GM12875 (cell line): Measurements from ENCODE around the gene HAUS5.
"Not testable (repeated sequence)": the region's sequence is repeated elsewhere in the genome, so short reads cannot be mapped to it uniquely, and the experiment has no call there.

Experiments used
- H3K4me3 ChIP-seq: one replicate; pipeline ENCODE4 v1.5.1; 2011; ENCODE audit warnings: low read depth, low read length, control low read depth
- CTCF ChIP-seq: IDR thresholded peaks from 2 replicates; pipeline ENCODE4 v1.5.1; 2011; ENCODE audit warnings: low read depth, mild to moderate bottlenecking, control low read depth, inconsistent platforms, low read length, moderate library complexity, borderline replicate concordance; ENCODE audit not compliant: insufficient read depth

HAUS5 gene

GRCh38 chr19:35650581-35650980 is 38.0 kb downstream of the HAUS5 start:
- no peak for TF ChIP-seq CTCF
- H3K4me3 ChIP-seq: no peak overlapping the region

GRCh38 chr19:35654828-35655227 is 42.3 kb downstream of the HAUS5 start:
- not testable (repeated sequence) for H3K4me3 ChIP-seq

GRCh38 chr19:35655600-35655999 is 43.1 kb downstream of the HAUS5 start:
- H3K4me3 ChIP-seq: no peak overlapping the region
- TF ChIP-seq CTCF: no peak

- H3K4me3 ChIP-seq: no peak overlapping the region
- TF ChIP-seq CTCF: no peak
Observed at GRCh38 chr19:35656700-35657099, 44.2 kb downstream of the HAUS5 start.

GRCh38 chr19:35657904-35658700 is 45.6 kb downstream of the HAUS5 start:
- no peak overlapping the region for H3K4me3 ChIP-seq
- no peak for TF ChIP-seq CTCF

- no peak overlapping the region for H3K4me3 ChIP-seq
- no peak for TF ChIP-seq CTCF
Observed at GRCh38 chr19:35661995-35662340, 49.4 kb downstream of the HAUS5 start.

GRCh38 chr19:35663981-35664380 is 51.4 kb downstream of the HAUS5 start:
- TF ChIP-seq CTCF: no peak
- no peak overlapping the region for H3K4me3 ChIP-seq
